Measurements from ENCODE around the gene ARPP21. TPM values are rescaled to one million over a fixed set of nuclear protein-coding genes. Genes with fewer than 3 reads are reported as not detected.

Gene ARPP21
- total RNA-seq, result 54.3 TPM

DNA sequence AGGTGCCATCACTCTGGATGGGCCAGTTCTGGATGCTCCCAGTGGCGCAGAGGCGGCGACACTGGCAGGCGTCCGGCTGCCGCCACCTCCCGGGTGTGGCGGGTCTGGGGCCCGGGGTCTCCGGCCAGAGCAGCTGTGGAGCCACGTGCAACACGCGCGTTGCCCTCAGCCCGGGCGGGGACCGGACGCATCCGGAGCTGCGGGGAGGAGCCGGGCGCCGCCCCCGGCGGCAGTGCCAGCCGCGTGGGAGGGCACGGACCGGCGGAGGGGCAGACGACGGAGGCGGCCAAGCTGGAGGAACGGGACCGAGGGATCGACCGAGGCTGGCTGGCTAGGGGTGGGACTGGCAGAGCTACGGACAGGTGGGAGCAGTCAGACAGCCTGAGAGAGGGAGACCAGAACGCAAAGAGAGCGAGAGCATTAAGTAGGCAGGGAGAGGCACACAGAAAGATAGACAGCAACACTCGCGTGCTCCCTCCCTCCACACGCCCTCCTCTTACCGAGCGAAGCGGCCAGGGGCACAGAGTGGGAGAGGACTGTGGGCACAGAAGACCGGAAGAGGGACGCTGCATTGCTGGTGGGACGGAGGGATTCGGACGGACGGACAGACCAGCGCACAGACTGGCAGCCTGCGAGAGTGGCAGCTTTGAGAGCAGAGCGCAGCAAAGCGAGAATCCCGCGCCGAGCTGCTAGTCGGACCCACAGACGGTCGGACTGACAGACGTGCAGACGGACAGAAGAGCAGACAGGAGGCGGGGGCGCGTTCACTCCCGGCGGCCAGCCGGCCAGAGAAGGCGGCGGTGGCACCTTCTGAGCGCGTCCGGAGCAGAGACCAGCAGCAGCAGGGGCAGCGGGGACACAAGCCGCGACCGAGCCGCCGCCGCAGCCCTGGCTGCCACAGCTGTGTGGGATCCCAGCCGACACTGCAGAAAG, at the start of gene ARPP21:
Gene ARPP21, plus strand, starts transcription at position 272 of the 933 bp plus-strand sequence. CDS start 42,227 bp downstream, outside the sequence.
- H3K9me3 ChIP-seq (ENCODE audit: control insufficient read depth in 3 of 3, low read length in 3 of 3), result no peaks in the 10 kb centered on the region
- H3K4me1 ChIP-seq (ENCODE audit: control insufficient read depth in 3 of 3, insufficient read depth in 3 of 3, low read length in 3 of 3), result peaks cover 0 to 6% (median 3%) of the 10 kb centered on the region in 3 donors
- H3K27me3 ChIP-seq (ENCODE audit: control insufficient read depth in 3 of 3, insufficient read depth in 3 of 3, low read length in 3 of 3), result peaks cover 0 to 6% (median 2%) of the 10 kb centered on the region in 3 donors
- peak within 1 kb of the TSS; percentile 87 to 96 (median 95) for H3K9ac ChIP-seq (ENCODE audit: low read depth in 1 of 3, low read length in 3 of 3)
- H3K36me3 ChIP-seq (ENCODE audit: control insufficient read depth in 3 of 3, insufficient read depth in 3 of 3, low read length in 3 of 3), result no peaks in the 10 kb centered on the region
- H3K27ac ChIP-seq (ENCODE audit: low read depth, low read length), result peak within 1 kb of the TSS; percentile 91
- peak within 1 kb of the TSS; percentile 87 to 94 (median 92) for H3K4me3 ChIP-seq (ENCODE audit: low read length in 3 of 3)

DNA sequence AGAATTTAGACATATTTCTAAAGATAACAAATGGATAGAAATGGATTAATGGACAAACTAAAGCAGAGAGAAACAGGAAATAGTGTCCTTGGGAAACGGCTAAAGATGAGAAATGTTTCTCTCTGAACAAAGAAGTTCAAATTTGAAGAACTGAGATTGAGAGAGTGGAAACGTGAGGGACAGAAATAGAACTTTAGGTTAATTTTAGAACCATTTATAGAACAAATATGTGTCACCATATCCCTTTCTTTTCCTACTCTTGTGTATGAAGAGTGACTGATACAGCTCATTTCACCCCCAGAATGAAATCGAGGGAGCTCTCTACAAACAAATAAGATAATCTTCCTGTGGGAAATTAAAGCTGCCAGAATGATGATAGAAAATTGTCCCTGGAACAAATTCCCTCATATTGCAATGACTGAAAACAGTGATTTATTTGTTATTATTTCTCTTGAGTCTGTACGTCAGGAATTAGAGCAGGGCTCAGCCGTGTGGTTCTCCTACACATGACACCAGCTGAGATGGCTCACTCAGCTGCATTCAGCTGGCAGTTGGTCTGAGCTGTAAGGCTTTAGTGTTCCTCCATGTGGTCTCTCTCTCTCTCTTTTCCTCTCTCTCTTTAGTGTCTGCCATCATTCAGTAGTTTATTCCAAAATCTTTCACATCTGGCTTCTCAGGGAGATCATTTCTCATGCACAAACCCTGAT, 46.6 kb upstream of the ARPP21 start:
- Histone ChIP-seq H3K27me3 (ENCODE audit: control insufficient read depth in 3 of 3, insufficient read depth in 3 of 3, low read length in 3 of 3) (no peaks in the 10 kb centered on the region), H3K27ac (ENCODE audit: low read depth, low read length) (no peak overlapping the region), H3K9me3 (ENCODE audit: control insufficient read depth in 3 of 3, low read length in 3 of 3) (no peaks in the 10 kb centered on the region), H3K9ac (ENCODE audit: low read depth in 1 of 3, low read length in 3 of 3) (no peak overlapping the region), H3K4me1 (ENCODE audit: control insufficient read depth in 3 of 3, insufficient read depth in 3 of 3, low read length in 3 of 3) (no peaks in the 10 kb centered on the region), H3K36me3 (ENCODE audit: control insufficient read depth in 3 of 3, insufficient read depth in 3 of 3, low read length in 3 of 3) (no peaks in the 10 kb centered on the region), H3K4me3 (ENCODE audit: low read length in 3 of 3) (no peak overlapping the region)

DNA sequence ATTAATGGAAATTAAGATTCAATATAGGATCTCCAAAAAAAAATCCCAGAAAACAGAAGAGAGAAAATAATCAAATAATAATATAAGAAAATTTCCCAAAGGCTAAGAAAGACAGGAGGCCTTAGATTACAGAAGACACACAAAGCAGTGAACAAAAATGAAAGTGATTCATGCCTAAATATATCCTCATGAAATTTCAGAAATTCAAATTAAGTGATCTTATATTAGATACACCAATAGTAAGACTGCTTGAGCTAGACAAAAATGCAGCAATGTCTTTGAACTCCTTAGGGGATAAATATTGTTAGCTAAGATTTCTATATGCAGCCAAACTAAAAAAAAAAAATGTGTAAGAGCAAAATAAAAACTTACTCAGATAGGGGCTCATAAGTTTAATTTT, 44.6 kb upstream of the ARPP21 start:
- Histone ChIP-seq H3K27me3 (ENCODE audit: control insufficient read depth in 3 of 3, insufficient read depth in 3 of 3, low read length in 3 of 3) (no peaks in the 10 kb centered on the region), H3K9me3 (ENCODE audit: control insufficient read depth in 3 of 3, low read length in 3 of 3) (no peaks in the 10 kb centered on the region), H3K36me3 (ENCODE audit: control insufficient read depth in 3 of 3, insufficient read depth in 3 of 3, low read length in 3 of 3) (no peaks in the 10 kb centered on the region), H3K4me3 (ENCODE audit: low read length in 3 of 3) (no peak overlapping the region), H3K4me1 (ENCODE audit: control insufficient read depth in 3 of 3, insufficient read depth in 3 of 3, low read length in 3 of 3) (no peaks in the 10 kb centered on the region), H3K9ac (ENCODE audit: low read depth in 1 of 3, low read length in 3 of 3) (no peak overlapping the region), H3K27ac (ENCODE audit: low read depth, low read length) (no peak overlapping the region)

GRCh38 chr3:35596335-35596995, 42.9 kb upstream of the ARPP21 start:
- Histone ChIP-seq H3K4me3 (ENCODE audit: low read length in 3 of 3) (no peak overlapping the region), H3K36me3 (ENCODE audit: control insufficient read depth in 3 of 3, insufficient read depth in 3 of 3, low read length in 3 of 3) (no peaks in the 10 kb centered on the region), H3K4me1 (ENCODE audit: control insufficient read depth in 3 of 3, insufficient read depth in 3 of 3, low read length in 3 of 3) (no peaks in the 10 kb centered on the region), H3K27ac (ENCODE audit: low read depth, low read length) (no peak overlapping the region), H3K27me3 (ENCODE audit: control insufficient read depth in 3 of 3, insufficient read depth in 3 of 3, low read length in 3 of 3) (no peaks in the 10 kb centered on the region), H3K9me3 (ENCODE audit: control insufficient read depth in 3 of 3, low read length in 3 of 3) (no peaks in the 10 kb centered on the region), H3K9ac (ENCODE audit: low read depth in 1 of 3, low read length in 3 of 3) (no peak overlapping the region)

DNA sequence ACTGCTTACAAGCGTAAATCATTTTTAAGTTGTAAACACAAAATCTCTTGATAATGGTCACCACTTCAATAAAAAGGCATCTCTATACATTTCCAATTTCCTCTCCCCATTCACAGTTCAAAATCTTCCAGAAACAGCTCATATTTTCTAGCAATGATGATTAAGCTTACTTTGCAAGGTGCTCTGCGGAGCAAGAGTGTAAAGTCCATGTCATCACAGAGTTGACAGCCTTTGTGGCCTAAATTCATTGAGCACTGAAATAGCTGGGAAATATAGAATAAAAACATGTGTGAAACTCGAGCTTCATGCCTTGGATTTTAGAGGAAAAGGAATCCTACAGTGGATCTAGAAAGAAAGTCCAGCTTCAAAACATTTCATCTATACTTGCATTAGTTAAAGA, 41.8 kb upstream of the ARPP21 start:
- H3K36me3 ChIP-seq (ENCODE audit: control insufficient read depth in 3 of 3, insufficient read depth in 3 of 3, low read length in 3 of 3), result no peaks in the 10 kb centered on the region
- no peak overlapping the region for H3K27ac ChIP-seq (ENCODE audit: low read depth, low read length)
- no peak overlapping the region for H3K4me3 ChIP-seq (ENCODE audit: low read length in 3 of 3)
- no peaks in the 10 kb centered on the region for H3K27me3 ChIP-seq (ENCODE audit: control insufficient read depth in 3 of 3, insufficient read depth in 3 of 3, low read length in 3 of 3)
- H3K9ac ChIP-seq (ENCODE audit: low read depth in 1 of 3, low read length in 3 of 3), result no peak overlapping the region
- no peaks in the 10 kb centered on the region for H3K9me3 ChIP-seq (ENCODE audit: control insufficient read depth in 3 of 3, low read length in 3 of 3)
- H3K4me1 ChIP-seq (ENCODE audit: control insufficient read depth in 3 of 3, insufficient read depth in 3 of 3, low read length in 3 of 3), result no peaks in the 10 kb centered on the region

DNA sequence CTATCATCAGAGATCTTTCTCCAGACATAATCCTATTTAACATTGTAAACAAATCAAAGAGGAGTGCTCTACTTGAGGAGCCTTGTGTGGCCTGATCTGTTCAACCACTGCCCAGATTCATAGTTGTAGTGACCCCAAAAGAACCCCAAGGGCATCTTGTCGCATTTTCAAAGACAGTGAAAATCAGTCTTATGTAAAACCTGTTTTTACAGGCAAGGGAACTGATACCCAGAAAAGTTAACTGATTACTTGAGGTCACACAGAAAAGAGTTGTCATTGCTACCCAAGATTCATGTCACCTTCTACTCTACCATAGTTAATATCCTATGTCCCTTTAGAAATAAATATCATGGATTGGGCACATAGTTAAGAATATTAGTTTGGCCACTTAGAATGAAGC, 40.5 kb upstream of the ARPP21 start:
- Histone ChIP-seq H3K27ac (ENCODE audit: low read depth, low read length) (no peak overlapping the region), H3K36me3 (ENCODE audit: control insufficient read depth in 3 of 3, insufficient read depth in 3 of 3, low read length in 3 of 3) (no peaks in the 10 kb centered on the region), H3K27me3 (ENCODE audit: control insufficient read depth in 3 of 3, insufficient read depth in 3 of 3, low read length in 3 of 3) (no peaks in the 10 kb centered on the region), H3K4me3 (ENCODE audit: low read length in 3 of 3) (no peak overlapping the region), H3K4me1 (ENCODE audit: control insufficient read depth in 3 of 3, insufficient read depth in 3 of 3, low read length in 3 of 3) (no peaks in the 10 kb centered on the region), H3K9ac (ENCODE audit: low read depth in 1 of 3, low read length in 3 of 3) (no peak overlapping the region), H3K9me3 (ENCODE audit: control insufficient read depth in 3 of 3, low read length in 3 of 3) (no peaks in the 10 kb centered on the region)

DNA sequence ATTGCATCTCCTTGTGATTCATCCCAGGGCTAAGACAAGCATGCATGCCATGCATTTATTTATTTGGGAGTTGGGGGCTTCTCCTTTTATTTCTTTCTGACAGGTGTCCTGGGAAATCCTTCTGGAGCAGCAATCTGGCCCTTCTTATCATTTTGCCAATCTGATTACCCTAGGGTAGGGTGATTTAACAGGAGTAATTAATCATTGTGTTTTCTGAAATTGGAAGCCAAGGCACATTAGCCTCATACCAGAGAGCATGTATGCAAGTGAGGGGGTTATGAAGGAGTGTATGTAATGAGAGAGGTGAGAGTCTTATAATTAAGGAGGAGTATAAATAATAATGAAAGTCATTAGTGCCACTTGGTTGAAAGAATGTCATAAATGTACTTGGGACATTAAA, 37.4 kb upstream of the ARPP21 start:
- Histone ChIP-seq H3K36me3 (ENCODE audit: control insufficient read depth in 3 of 3, insufficient read depth in 3 of 3, low read length in 3 of 3) (no peaks in the 10 kb centered on the region), H3K9me3 (ENCODE audit: control insufficient read depth in 3 of 3, low read length in 3 of 3) (no peaks in the 10 kb centered on the region), H3K27ac (ENCODE audit: low read depth, low read length) (no peak overlapping the region), H3K9ac (ENCODE audit: low read depth in 1 of 3, low read length in 3 of 3) (no peak overlapping the region), H3K27me3 (ENCODE audit: control insufficient read depth in 3 of 3, insufficient read depth in 3 of 3, low read length in 3 of 3) (no peaks in the 10 kb centered on the region), H3K4me3 (ENCODE audit: low read length in 3 of 3) (no peak overlapping the region), H3K4me1 (ENCODE audit: control insufficient read depth in 3 of 3, insufficient read depth in 3 of 3, low read length in 3 of 3) (no peaks in the 10 kb centered on the region)

DNA sequence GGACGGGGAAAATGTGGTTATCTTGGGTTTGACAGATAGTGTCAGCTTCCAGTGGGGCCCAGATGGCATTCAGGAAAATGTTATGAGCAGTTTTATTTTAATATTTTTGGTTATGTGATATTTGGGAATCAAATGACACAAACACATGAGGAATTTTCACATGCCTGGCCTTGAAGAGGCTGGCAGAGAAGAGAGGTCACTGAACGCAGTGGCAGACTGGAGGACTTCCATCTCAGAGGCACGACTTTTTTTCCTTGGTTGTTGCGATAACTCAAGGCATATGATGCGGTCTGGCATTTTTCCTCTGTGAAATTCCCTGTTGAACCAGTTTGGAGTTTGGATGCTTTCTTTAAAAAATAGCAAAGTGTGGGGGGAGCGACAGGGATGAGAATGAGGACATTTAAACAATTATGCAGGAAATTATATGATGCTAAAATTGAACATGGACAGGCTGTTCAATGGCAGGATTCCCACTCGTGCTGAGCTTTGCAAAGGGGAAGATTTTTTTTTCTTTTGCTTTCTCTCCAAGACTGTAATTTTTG, 36.9 kb upstream of the ARPP21 start:
- H3K36me3 ChIP-seq (ENCODE audit: control insufficient read depth in 3 of 3, insufficient read depth in 3 of 3, low read length in 3 of 3), result no peaks in the 10 kb centered on the region
- H3K9me3 ChIP-seq (ENCODE audit: control insufficient read depth in 3 of 3, low read length in 3 of 3), result no peaks in the 10 kb centered on the region

DNA sequence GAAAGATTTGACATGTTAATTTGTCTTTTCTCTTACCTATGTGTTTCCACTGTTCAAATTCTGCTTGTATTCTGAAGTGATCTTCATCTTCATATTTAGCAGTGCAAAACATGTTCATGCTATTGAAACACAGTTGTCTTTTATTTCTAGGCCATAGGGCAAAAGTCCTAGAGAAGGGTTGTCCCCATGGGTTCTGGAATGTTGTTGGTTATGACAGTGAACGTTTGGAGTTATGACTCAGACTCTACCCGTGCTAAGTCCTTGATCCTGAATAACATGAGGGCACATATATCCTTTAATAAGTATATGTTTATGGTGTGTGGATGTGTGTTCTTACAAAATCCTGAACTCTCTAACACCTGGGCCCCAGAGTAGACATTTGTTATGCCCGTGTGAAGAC, 23.0 kb upstream of the ARPP21 start:
- H3K36me3 ChIP-seq (ENCODE audit: control insufficient read depth in 3 of 3, insufficient read depth in 3 of 3, low read length in 3 of 3), result no peaks in the 10 kb centered on the region
- H3K27me3 ChIP-seq (ENCODE audit: control insufficient read depth in 3 of 3, insufficient read depth in 3 of 3, low read length in 3 of 3), result no peaks in the 10 kb centered on the region
- H3K9ac ChIP-seq (ENCODE audit: low read depth in 1 of 3, low read length in 3 of 3), result no peak overlapping the region
- no peaks in the 10 kb centered on the region for H3K4me1 ChIP-seq (ENCODE audit: control insufficient read depth in 3 of 3, insufficient read depth in 3 of 3, low read length in 3 of 3)
- no peaks in the 10 kb centered on the region for H3K9me3 ChIP-seq (ENCODE audit: control insufficient read depth in 3 of 3, low read length in 3 of 3)
- no peak overlapping the region for H3K4me3 ChIP-seq (ENCODE audit: low read length in 3 of 3)
- no peak overlapping the region for H3K27ac ChIP-seq (ENCODE audit: low read depth, low read length)

More for the DNA sequence above, 36.9 kb upstream of the ARPP21 start:
- Histone ChIP-seq H3K27ac (ENCODE audit: low read depth, low read length) (no peak overlapping the region), H3K4me3 (ENCODE audit: low read length in 3 of 3) (peak overlapping the region in 1 of 3 donors; percentile 16), H3K9ac (ENCODE audit: low read depth in 1 of 3, low read length in 3 of 3) (no peak overlapping the region), H3K4me1 (ENCODE audit: control insufficient read depth in 3 of 3, insufficient read depth in 3 of 3, low read length in 3 of 3) (no peaks in the 10 kb centered on the region), H3K27me3 (ENCODE audit: control insufficient read depth in 3 of 3, insufficient read depth in 3 of 3, low read length in 3 of 3) (no peaks in the 10 kb centered on the region)
